ENCODE measurements around the gene C10orf90.

- TF ChIP-seq EP300 (IDR thresholded peaks at IDR 0.05) (no peak), CTCF (IDR thresholded peaks at IDR 0.05) (no peak)
Observed at GRCh38 chr10:126639084-126639483, 31.4 kb downstream of the C10orf90 start.

Data from suprapubic skin (tissue), 3 donors.